ENCODE results near the gene OLFML2B. TPM values are rescaled to one million over a fixed set of nuclear protein-coding genes. Genes with fewer than 3 reads are reported as not detected.

Gene OLFML2B
- total RNA-seq (ENCODE audit: unreplicated experiment) = 0.85 TPM
- long read RNA-seq, partial matches to known transcripts = 0 of 1 reads
- long read RNA-seq, other reads (novel, unspliced or antisense) = 1 of 1 reads

- peaks cover 8% of the 10 kb centered on the region for H3K27me3 Mint-ChIP-seq (ENCODE audit: unreplicated experiment)
- H3K27ac Mint-ChIP-seq (ENCODE audit: unreplicated experiment) = no peak within 1 kb of the TSS
Measured at GRCh38 chr1:162023547-162024501, at the start of gene OLFML2B. Gene OLFML2B (minus strand): TSS chr1:162023869. CDS start chr1:162023430, 439 bp downstream.

GRCh38 chr1:162072740-162073139 lies 49.1 kb upstream of the OLFML2B start:
- TF ChIP-seq CTCF (IDR thresholded peaks at IDR 0.05; ENCODE audit: unreplicated experiment) = no peak
- DNase-seq (ENCODE audit: low spot score) = no peak
- Mint-ChIP-seq H3K27ac (ENCODE audit: unreplicated experiment) (no peak overlapping the region), H3K9me3 (ENCODE audit: unreplicated experiment) (no peaks in the 10 kb centered on the region), H3K4me1 (ENCODE audit: unreplicated experiment) (peaks cover 38% of the 10 kb centered on the region), H3K36me3 (ENCODE audit: low read depth, unreplicated experiment) (peaks cover 12% of the 10 kb centered on the region), H3K27me3 (ENCODE audit: unreplicated experiment) (peaks cover 7% of the 10 kb centered on the region), H3K4me3 (ENCODE audit: unreplicated experiment) (no peak overlapping the region)

More at GRCh38 chr1:162023547-162024501, at the start of gene OLFML2B:
- no peak for TF ChIP-seq CTCF (IDR thresholded peaks at IDR 0.05; ENCODE audit: unreplicated experiment)
- H3K4me3 Mint-ChIP-seq (ENCODE audit: unreplicated experiment) = peak within 1 kb of the TSS; percentile 93
- peak; percentile 69 for DNase-seq (ENCODE audit: low spot score)
- H3K9me3 Mint-ChIP-seq (ENCODE audit: unreplicated experiment) = no peaks in the 10 kb centered on the region
- H3K4me1 Mint-ChIP-seq (ENCODE audit: unreplicated experiment) = peaks cover 7% of the 10 kb centered on the region
- H3K36me3 Mint-ChIP-seq (ENCODE audit: low read depth, unreplicated experiment) = peaks cover 4% of the 10 kb centered on the region

GRCh38 chr1:162070825-162071224 lies 47.2 kb upstream of the OLFML2B start:
- Mint-ChIP-seq H3K36me3 (ENCODE audit: low read depth, unreplicated experiment) (peaks cover 9% of the 10 kb centered on the region), H3K27me3 (ENCODE audit: unreplicated experiment) (peaks cover 7% of the 10 kb centered on the region)
- DNase-seq (ENCODE audit: low spot score) = no peak

GRCh38 chr1:162070094-162070748 lies 46.6 kb upstream of the OLFML2B start:
- Mint-ChIP-seq H3K4me1 (ENCODE audit: unreplicated experiment) (peaks cover 38% of the 10 kb centered on the region), H3K36me3 (ENCODE audit: low read depth, unreplicated experiment) (peaks cover 9% of the 10 kb centered on the region), H3K27ac (ENCODE audit: unreplicated experiment) (no peak overlapping the region), H3K9me3 (ENCODE audit: unreplicated experiment) (no peaks in the 10 kb centered on the region), H3K27me3 (ENCODE audit: unreplicated experiment) (peaks cover 7% of the 10 kb centered on the region), H3K4me3 (ENCODE audit: unreplicated experiment) (peak overlapping the region; percentile 94)
- DNase-seq (ENCODE audit: low spot score) = no peak
- no peak for TF ChIP-seq CTCF (IDR thresholded peaks at IDR 0.05; ENCODE audit: unreplicated experiment)

More at GRCh38 chr1:162070825-162071224, 47.2 kb upstream of the OLFML2B start:
- Mint-ChIP-seq H3K4me1 (ENCODE audit: unreplicated experiment) (peaks cover 38% of the 10 kb centered on the region), H3K9me3 (ENCODE audit: unreplicated experiment) (no peaks in the 10 kb centered on the region), H3K4me3 (ENCODE audit: unreplicated experiment) (peak overlapping the region; percentile 94), H3K27ac (ENCODE audit: unreplicated experiment) (no peak overlapping the region)
- TF ChIP-seq CTCF (IDR thresholded peaks at IDR 0.05; ENCODE audit: unreplicated experiment) = no peak

All from endothelial cell (in vitro differentiated cells).